WTC11 (cell line): ENCODE data around the gene KLK13. TPM values are rescaled to one million over a fixed set of nuclear protein-coding genes. Genes with fewer than 3 reads are reported as not detected.

ENCODE experiments used
- ATAC-seq: fragments of 200-7000 bp; cut with Tn5 transposase; 2 replicates; pipeline ENCODE4 v1.10.0; 2021; ENCODE audit warnings: mild to moderate bottlenecking, moderate library complexity
- CTCF ChIA-PET: fragments of 300-600 bp; sonication (Branson Sonifier 250); formaldehyde crosslinking; loops from one replicate; lab custom pipeline; 2021; ENCODE audit warnings: antibody characterized with exemption; lab: Charles Lee
- POLR2A ChIA-PET: fragments of 350-600 bp; sonication (Branson Sonifier 250); formaldehyde crosslinking; loops from one replicate; lab custom pipeline; 2021; ENCODE audit warnings: antibody characterized with exemption; lab: Charles Lee
- DNase-seq: peaks from one replicate; pipeline ENCODE4 v3.0.0; 2021; ENCODE audit warnings: low spot score
- H3K27ac Mint-ChIP-seq: 2 replicates; pipeline ENCODE4 v1.8.0; 2021; ENCODE audit warnings: mixed read lengths
- H3K27me3 Mint-ChIP-seq: 2 replicates; pipeline ENCODE4 v1.8.0; 2021; ENCODE audit warnings: low read depth, mild to moderate bottlenecking, moderate library complexity, mixed read lengths
- H3K36me3 Mint-ChIP-seq: 2 replicates; pipeline ENCODE4 v1.8.0; 2021; ENCODE audit warnings: mixed read lengths
- H3K4me1 Mint-ChIP-seq: 2 replicates; pipeline ENCODE4 v1.8.0; 2022; ENCODE audit warnings: mixed read lengths
- H3K4me3 Mint-ChIP-seq: 2 replicates; pipeline ENCODE4 v1.8.0; 2021; ENCODE audit warnings: mild to moderate bottlenecking, moderate library complexity, mixed read lengths
- H3K9me3 Mint-ChIP-seq: 2 replicates; pipeline ENCODE4 v1.8.0; 2021; ENCODE audit warnings: mixed read lengths
- ETV6 ChIP-seq: sonication (generic); formaldehyde crosslinking; IDR thresholded peaks from 2 replicates; pipeline ENCODE4 v1.8.1; 2022; ENCODE audit warnings: mild to moderate bottlenecking, missing genetic modification reagents
- FOXK1 ChIP-seq: sonication (generic); formaldehyde crosslinking; IDR thresholded peaks from 2 replicates; pipeline ENCODE4 v1.8.0; 2022; ENCODE audit warnings: mild to moderate bottlenecking, moderate library complexity, missing genetic modification reagents
- FOXP1 ChIP-seq: sonication (generic); formaldehyde crosslinking; IDR thresholded peaks from 2 replicates; pipeline ENCODE4 v1.8.0; 2022; ENCODE audit warnings: missing genetic modification reagents, mild to moderate bottlenecking, moderate library complexity, borderline replicate concordance
- MXD4 ChIP-seq: fragments of 250-450 bp; sonication (Bioruptor Pico); IDR thresholded peaks from 2 replicates; pipeline ENCODE4 v1.8.0; 2021; ENCODE audit warnings: mild to moderate bottlenecking, moderate library complexity, borderline replicate concordance
- RELA ChIP-seq: sonication (generic); formaldehyde crosslinking; IDR thresholded peaks from 2 replicates; pipeline ENCODE4 v1.8.1; 2022; ENCODE audit warnings: missing genetic modification reagents, mild to moderate bottlenecking, borderline replicate concordance
- SMAD3 ChIP-seq: sonication (generic); formaldehyde crosslinking; IDR thresholded peaks from 2 replicates; pipeline ENCODE4 v1.8.0; 2022; ENCODE audit warnings: missing genetic modification reagents, mild to moderate bottlenecking, borderline replicate concordance
- SP1 ChIP-seq: sonication (generic); formaldehyde crosslinking; conservative IDR thresholded peaks from 2 replicates; pipeline ENCODE4 v1.8.1; 2022; ENCODE audit warnings: missing genetic modification reagents
- ZNF121 ChIP-seq: sonication (generic); formaldehyde crosslinking; IDR thresholded peaks from 2 replicates; pipeline ENCODE4 v1.8.0; 2023; ENCODE audit warnings: missing genetic modification reagents
- ZNF232 ChIP-seq: sonication (generic); formaldehyde crosslinking; IDR thresholded peaks from 2 replicates; pipeline ENCODE4 v1.8.0; 2022; ENCODE audit warnings: mild to moderate bottlenecking, missing genetic modification reagents
- ZNF423 ChIP-seq: fragments of 250-450 bp; sonication (Bioruptor Pico); IDR thresholded peaks from 2 replicates; pipeline ENCODE4 v2.1.2; 2022; ENCODE audit warnings: mild to moderate bottlenecking, moderate library complexity
- total RNA-seq: library from RNA; stranded (reverse); gene quantifications from 3 replicates; pipeline ENCODE4 v1.2.3, GENCODE V29; 2021
- TF ChIP-seq, protein P1 (sequence below): sonication (generic); formaldehyde crosslinking; IDR thresholded peaks from 2 replicates; pipeline ENCODE4 v1.8.1; 2022; ENCODE audit warnings: low read depth, missing genetic modification reagents, borderline replicate concordance
- TF ChIP-seq, protein P2 (sequence below): sonication (generic); formaldehyde crosslinking; IDR thresholded peaks from 2 replicates; pipeline ENCODE4 v1.8.1; 2022; ENCODE audit warnings: low read depth, mild to moderate bottlenecking, moderate library complexity, missing genetic modification reagents, borderline replicate concordance
- TF ChIP-seq, protein P3 (sequence below): fragments of 200-600 bp; IDR thresholded peaks from 2 replicates; pipeline ENCODE4 v1.8.0; 2022; ENCODE audit warnings: antibody characterized with exemption
- TF ChIP-seq, protein P4 (sequence below): sonication (generic); formaldehyde crosslinking; IDR thresholded peaks from 2 replicates; pipeline ENCODE4 v1.8.0; 2022; ENCODE audit warnings: mild to moderate bottlenecking, missing genetic modification reagents
- TF ChIP-seq, protein P5 (sequence below): sonication (generic); formaldehyde crosslinking; IDR thresholded peaks from 2 replicates; pipeline ENCODE4 v1.8.1; 2022; ENCODE audit warnings: missing genetic modification reagents, borderline replicate concordance
- TF ChIP-seq, protein P6 (sequence below): sonication (generic); formaldehyde crosslinking; IDR thresholded peaks from 2 replicates; pipeline ENCODE4 v1.8.1; 2022; ENCODE audit warnings: mild to moderate bottlenecking, moderate library complexity, missing genetic modification reagents
- TF ChIP-seq, protein P7 (sequence below): sonication (generic); formaldehyde crosslinking; IDR thresholded peaks from 2 replicates; pipeline ENCODE4 v1.8.0; 2023; ENCODE audit warnings: missing genetic modification reagents, mild to moderate bottlenecking, borderline replicate concordance
- TF ChIP-seq, protein P8 (sequence below): sonication (generic); formaldehyde crosslinking; IDR thresholded peaks from 2 replicates; pipeline ENCODE4 v1.8.0; 2022; ENCODE audit warnings: missing genetic modification reagents

KLK13 gene
- total RNA-seq, 1 experiment from 2014 or later: 3.1 TPM

DNA sequence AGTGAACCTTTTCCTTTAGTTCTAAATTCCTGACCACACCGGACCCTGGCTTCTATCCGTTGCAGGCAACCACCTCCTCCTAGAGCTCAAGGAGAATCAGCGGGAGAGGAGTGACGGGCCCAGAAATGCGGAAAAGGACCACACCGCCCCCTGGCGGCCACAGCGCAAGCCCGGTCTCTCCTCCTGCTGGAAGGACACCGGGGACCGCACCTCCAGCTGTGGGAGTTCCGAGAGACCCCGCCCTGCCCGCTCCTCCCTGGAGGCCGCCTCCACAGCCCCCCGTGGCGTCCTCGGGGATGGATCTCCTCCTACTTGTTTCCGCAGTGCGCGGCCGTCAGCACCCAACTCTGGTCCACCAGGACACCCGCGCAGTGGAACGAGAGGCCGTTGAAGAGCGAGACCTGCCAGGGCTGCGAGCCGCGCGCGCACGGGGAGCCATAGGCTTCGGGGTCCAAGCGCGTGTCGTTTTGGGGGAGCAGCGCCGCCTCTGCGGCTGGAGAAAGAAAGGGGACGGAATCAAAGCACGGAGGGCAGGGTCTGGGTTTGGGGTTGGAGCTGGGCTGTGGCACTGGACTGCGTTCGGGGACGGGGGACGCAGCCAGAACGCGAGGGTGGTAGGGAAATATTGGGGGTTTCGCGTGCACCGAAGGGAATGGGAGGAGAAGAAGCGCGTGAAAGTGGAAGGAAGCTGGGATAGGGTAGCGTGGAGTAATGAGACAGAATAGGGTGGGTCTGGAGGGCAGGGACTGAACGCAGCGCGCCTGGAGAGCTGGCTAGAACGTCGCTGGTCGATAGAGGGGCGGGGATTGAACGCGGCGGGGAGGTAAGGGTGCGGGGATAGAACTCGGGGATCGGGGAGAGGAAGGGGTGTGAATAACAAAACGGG is 47.9 kb downstream of the KLK13 start:
- Mint-ChIP-seq H3K27me3 (peaks cover 56% of the 10 kb centered on the region), H3K4me3 (peak overlapping the region; percentile 89), H3K9me3 (no peaks in the 10 kb centered on the region), H3K4me1 (peaks cover 16% of the 10 kb centered on the region), H3K27ac (no peak overlapping the region), H3K36me3 (no peaks in the 10 kb centered on the region)
- POLR2A ChIA-PET: interaction anchor here (0.6 to 1.7 kb wide), 6 partner anchors 29 to 107 kb away, joined by 3 to 5 read pairs (median 4); partner anchors contain the start of gene KLK13
- peak; percentile 62 for ATAC-seq
- CTCF ChIA-PET: interaction anchor here (0.5 to 8.5 kb wide), 57 partner anchors 10 to 648 kb away, joined by 3 to 347 read pairs (median 4); partner anchors contain the start of genes KLK11, KLK13, KLK7 and KLK8
- DNase-seq: peak; percentile 92
- TF ChIP-seq, protein P1, sequence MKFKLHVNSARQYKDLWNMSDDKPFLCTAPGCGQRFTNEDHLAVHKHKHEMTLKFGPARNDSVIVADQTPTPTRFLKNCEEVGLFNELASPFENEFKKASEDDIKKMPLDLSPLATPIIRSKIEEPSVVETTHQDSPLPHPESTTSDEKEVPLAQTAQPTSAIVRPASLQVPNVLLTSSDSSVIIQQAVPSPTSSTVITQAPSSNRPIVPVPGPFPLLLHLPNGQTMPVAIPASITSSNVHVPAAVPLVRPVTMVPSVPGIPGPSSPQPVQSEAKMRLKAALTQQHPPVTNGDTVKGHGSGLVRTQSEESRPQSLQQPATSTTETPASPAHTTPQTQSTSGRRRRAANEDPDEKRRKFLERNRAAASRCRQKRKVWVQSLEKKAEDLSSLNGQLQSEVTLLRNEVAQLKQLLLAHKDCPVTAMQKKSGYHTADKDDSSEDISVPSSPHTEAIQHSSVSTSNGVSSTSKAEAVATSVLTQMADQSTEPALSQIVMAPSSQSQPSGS: no peak
- TF ChIP-seq, protein P2, sequence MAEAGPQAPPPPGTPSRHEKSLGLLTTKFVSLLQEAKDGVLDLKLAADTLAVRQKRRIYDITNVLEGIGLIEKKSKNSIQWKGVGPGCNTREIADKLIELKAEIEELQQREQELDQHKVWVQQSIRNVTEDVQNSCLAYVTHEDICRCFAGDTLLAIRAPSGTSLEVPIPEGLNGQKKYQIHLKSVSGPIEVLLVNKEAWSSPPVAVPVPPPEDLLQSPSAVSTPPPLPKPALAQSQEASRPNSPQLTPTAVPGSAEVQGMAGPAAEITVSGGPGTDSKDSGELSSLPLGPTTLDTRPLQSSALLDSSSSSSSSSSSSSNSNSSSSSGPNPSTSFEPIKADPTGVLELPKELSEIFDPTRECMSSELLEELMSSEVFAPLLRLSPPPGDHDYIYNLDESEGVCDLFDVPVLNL (CRISPR knock-in tag): 0 out of 2 replicates have a peak, but pooled peaks have one; percentile 25
- TF ChIP-seq ETV6 (CRISPR knock-in tag): no peak
- TF ChIP-seq, protein P3, sequence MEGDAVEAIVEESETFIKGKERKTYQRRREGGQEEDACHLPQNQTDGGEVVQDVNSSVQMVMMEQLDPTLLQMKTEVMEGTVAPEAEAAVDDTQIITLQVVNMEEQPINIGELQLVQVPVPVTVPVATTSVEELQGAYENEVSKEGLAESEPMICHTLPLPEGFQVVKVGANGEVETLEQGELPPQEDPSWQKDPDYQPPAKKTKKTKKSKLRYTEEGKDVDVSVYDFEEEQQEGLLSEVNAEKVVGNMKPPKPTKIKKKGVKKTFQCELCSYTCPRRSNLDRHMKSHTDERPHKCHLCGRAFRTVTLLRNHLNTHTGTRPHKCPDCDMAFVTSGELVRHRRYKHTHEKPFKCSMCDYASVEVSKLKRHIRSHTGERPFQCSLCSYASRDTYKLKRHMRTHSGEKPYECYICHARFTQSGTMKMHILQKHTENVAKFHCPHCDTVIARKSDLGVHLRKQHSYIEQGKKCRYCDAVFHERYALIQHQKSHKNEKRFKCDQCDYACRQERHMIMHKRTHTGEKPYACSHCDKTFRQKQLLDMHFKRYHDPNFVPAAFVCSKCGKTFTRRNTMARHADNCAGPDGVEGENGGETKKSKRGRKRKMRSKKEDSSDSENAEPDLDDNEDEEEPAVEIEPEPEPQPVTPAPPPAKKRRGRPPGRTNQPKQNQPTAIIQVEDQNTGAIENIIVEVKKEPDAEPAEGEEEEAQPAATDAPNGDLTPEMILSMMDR: peak; percentile 81
- TF ChIP-seq, protein P4, sequence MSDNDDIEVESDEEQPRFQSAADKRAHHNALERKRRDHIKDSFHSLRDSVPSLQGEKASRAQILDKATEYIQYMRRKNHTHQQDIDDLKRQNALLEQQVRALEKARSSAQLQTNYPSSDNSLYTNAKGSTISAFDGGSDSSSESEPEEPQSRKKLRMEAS (CRISPR knock-in tag): peak; percentile 89
- no peak for TF ChIP-seq MXD4
- TF ChIP-seq ZNF232 (CRISPR knock-in tag): 0 out of 2 replicates have a peak, but pooled peaks have one; percentile 52
- TF ChIP-seq ZNF423: 0 out of 2 replicates have a peak, but pooled peaks have one; percentile 31
- TF ChIP-seq RELA (CRISPR knock-in tag): no peak
- TF ChIP-seq, protein P5, sequence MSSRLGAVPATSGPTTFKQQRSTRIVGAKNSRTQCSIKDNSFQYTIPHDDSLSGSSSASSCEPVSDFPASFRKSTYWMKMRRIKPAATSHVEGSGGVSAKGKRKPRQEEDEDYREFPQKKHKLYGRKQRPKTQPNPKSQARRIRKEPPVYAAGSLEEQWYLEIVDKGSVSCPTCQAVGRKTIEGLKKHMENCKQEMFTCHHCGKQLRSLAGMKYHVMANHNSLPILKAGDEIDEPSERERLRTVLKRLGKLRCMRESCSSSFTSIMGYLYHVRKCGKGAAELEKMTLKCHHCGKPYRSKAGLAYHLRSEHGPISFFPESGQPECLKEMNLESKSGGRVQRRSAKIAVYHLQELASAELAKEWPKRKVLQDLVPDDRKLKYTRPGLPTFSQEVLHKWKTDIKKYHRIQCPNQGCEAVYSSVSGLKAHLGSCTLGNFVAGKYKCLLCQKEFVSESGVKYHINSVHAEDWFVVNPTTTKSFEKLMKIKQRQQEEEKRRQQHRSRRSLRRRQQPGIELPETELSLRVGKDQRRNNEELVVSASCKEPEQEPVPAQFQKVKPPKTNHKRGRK (CRISPR knock-in tag): 0 out of 2 replicates have a peak, but pooled peaks have one; percentile 38
- TF ChIP-seq, protein P6, sequence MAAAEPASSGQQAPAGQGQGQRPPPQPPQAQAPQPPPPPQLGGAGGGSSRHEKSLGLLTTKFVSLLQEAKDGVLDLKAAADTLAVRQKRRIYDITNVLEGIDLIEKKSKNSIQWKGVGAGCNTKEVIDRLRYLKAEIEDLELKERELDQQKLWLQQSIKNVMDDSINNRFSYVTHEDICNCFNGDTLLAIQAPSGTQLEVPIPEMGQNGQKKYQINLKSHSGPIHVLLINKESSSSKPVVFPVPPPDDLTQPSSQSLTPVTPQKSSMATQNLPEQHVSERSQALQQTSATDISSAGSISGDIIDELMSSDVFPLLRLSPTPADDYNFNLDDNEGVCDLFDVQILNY (CRISPR knock-in tag): peak; percentile 64; the same call in 1 of the 2 replicates
- TF ChIP-seq SP1 (CRISPR knock-in tag): peak; percentile 76
- TF ChIP-seq FOXP1 (CRISPR knock-in tag): 0 out of 2 replicates have a peak, but pooled peaks have one; percentile 29
- TF ChIP-seq FOXK1 (CRISPR knock-in tag): 0 out of 2 replicates have a peak, but pooled peaks have one; percentile 29
- TF ChIP-seq, protein P7, sequence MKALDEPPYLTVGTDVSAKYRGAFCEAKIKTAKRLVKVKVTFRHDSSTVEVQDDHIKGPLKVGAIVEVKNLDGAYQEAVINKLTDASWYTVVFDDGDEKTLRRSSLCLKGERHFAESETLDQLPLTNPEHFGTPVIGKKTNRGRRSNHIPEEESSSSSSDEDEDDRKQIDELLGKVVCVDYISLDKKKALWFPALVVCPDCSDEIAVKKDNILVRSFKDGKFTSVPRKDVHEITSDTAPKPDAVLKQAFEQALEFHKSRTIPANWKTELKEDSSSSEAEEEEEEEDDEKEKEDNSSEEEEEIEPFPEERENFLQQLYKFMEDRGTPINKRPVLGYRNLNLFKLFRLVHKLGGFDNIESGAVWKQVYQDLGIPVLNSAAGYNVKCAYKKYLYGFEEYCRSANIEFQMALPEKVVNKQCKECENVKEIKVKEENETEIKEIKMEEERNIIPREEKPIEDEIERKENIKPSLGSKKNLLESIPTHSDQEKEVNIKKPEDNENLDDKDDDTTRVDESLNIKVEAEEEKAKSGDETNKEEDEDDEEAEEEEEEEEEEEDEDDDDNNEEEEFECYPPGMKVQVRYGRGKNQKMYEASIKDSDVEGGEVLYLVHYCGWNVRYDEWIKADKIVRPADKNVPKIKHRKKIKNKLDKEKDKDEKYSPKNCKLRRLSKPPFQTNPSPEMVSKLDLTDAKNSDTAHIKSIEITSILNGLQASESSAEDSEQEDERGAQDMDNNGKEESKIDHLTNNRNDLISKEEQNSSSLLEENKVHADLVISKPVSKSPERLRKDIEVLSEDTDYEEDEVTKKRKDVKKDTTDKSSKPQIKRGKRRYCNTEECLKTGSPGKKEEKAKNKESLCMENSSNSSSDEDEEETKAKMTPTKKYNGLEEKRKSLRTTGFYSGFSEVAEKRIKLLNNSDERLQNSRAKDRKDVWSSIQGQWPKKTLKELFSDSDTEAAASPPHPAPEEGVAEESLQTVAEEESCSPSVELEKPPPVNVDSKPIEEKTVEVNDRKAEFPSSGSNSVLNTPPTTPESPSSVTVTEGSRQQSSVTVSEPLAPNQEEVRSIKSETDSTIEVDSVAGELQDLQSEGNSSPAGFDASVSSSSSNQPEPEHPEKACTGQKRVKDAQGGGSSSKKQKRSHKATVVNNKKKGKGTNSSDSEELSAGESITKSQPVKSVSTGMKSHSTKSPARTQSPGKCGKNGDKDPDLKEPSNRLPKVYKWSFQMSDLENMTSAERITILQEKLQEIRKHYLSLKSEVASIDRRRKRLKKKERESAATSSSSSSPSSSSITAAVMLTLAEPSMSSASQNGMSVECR (CRISPR knock-in tag): 0 out of 2 replicates have a peak, but pooled peaks have one; percentile 68
- 0 out of 2 replicates have a peak, but pooled peaks have one; percentile 21 for TF ChIP-seq ZNF121
- peak; percentile 69; the same call in 1 of the 2 replicates for TF ChIP-seq SMAD3
- TF ChIP-seq, protein P8, sequence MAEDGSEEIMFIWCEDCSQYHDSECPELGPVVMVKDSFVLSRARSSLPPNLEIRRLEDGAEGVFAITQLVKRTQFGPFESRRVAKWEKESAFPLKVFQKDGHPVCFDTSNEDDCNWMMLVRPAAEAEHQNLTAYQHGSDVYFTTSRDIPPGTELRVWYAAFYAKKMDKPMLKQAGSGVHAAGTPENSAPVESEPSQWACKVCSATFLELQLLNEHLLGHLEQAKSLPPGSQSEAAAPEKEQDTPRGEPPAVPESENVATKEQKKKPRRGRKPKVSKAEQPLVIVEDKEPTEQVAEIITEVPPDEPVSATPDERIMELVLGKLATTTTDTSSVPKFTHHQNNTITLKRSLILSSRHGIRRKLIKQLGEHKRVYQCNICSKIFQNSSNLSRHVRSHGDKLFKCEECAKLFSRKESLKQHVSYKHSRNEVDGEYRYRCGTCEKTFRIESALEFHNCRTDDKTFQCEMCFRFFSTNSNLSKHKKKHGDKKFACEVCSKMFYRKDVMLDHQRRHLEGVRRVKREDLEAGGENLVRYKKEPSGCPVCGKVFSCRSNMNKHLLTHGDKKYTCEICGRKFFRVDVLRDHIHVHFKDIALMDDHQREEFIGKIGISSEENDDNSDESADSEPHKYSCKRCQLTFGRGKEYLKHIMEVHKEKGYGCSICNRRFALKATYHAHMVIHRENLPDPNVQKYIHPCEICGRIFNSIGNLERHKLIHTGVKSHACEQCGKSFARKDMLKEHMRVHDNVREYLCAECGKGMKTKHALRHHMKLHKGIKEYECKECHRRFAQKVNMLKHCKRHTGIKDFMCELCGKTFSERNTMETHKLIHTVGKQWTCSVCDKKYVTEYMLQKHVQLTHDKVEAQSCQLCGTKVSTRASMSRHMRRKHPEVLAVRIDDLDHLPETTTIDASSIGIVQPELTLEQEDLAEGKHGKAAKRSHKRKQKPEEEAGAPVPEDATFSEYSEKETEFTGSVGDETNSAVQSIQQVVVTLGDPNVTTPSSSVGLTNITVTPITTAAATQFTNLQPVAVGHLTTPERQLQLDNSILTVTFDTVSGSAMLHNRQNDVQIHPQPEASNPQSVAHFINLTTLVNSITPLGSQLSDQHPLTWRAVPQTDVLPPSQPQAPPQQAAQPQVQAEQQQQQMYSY: peak; percentile 100
